Activated CD4-positive, alpha-beta T cell treated with anti-CD3 and anti-CD28 coated beads, Interleukin-2, Interleukin-4, amounts not matched to agents 100 ng/mL and 50 ng/mL, durations not matched to agents 16 hours and 8 hours (primary cell): Measurements from ENCODE around the gene OSBPL10.
A peak's percentile ranks its signal among the peaks of the same experiment; 100 is the strongest.

Experiments
- DNase-seq: peaks from one replicate; pipeline ENCODE4 v3.0.0-alpha.2; 2020; ENCODE audit warnings: low spot score

The OSBPL10 gene

GRCh38 chr3:31770822-31771326 lies 210.2 kb downstream of the OSBPL10 start:
- DNase-seq: no peak

- peak; percentile 74 for DNase-seq
These were observed 212.5 kb downstream of the OSBPL10 start for GRCh38 chr3:31768479-31769125.

GRCh38 chr3:31767920-31768319 lies 213.1 kb downstream of the OSBPL10 start:
- DNase-seq: no peak

GRCh38 chr3:31766669-31767068 lies 214.4 kb downstream of the OSBPL10 start:
- no peak for DNase-seq

- peak; percentile 59 for DNase-seq
These were observed 215.2 kb downstream of the OSBPL10 start for GRCh38 chr3:31765871-31766270.

GRCh38 chr3:31763731-31764130 lies 217.3 kb downstream of the OSBPL10 start:
- DNase-seq: no peak

- DNase-seq: peak; percentile 40
These were observed 218.1 kb downstream of the OSBPL10 start for GRCh38 chr3:31762888-31763351.

- peak; percentile 62 for DNase-seq
These were observed 218.8 kb downstream of the OSBPL10 start for GRCh38 chr3:31762097-31762764.

GRCh38 chr3:31760654-31761053 lies 220.4 kb downstream of the OSBPL10 start:
- no peak for DNase-seq

GRCh38 chr3:31758322-31758965 lies 222.6 kb downstream of the OSBPL10 start:
- no peak for DNase-seq

GRCh38 chr3:31755926-31756658 lies 225.0 kb downstream of the OSBPL10 start:
- DNase-seq: peak; percentile 89

- DNase-seq: peak; percentile 90
These were observed 226.3 kb downstream of the OSBPL10 start for GRCh38 chr3:31754575-31755278.

- no peak for DNase-seq
These were observed 228.0 kb downstream of the OSBPL10 start for GRCh38 chr3:31753050-31753425.

GRCh38 chr3:31752305-31753049 lies 228.6 kb downstream of the OSBPL10 start:
- no peak for DNase-seq

- DNase-seq: no peak
These were observed 230.7 kb downstream of the OSBPL10 start for GRCh38 chr3:31750341-31750740.

GRCh38 chr3:31748933-31749295 lies 232.1 kb downstream of the OSBPL10 start:
- DNase-seq: no peak

- DNase-seq: no peak
These were observed 232.7 kb downstream of the OSBPL10 start for GRCh38 chr3:31748281-31748932.

GRCh38 chr3:31747785-31748184 lies 233.3 kb downstream of the OSBPL10 start:
- no peak for DNase-seq

GRCh38 chr3:31744913-31745312 lies 236.1 kb downstream of the OSBPL10 start:
- no peak for DNase-seq

- no peak for DNase-seq
These were observed 237.6 kb downstream of the OSBPL10 start for GRCh38 chr3:31743331-31744089.
